Nephron progenitor cell (in vitro differentiated cells): ENCODE data around the gene C9orf153.
"Not testable (repeated sequence)": the region's sequence is repeated elsewhere in the genome, so short reads cannot be mapped to it uniquely, and the experiment has no call there.

Source experiments
- DNase-seq: peaks from one replicate; pipeline ENCODE4 v3.0.0; 2021
- H3K27ac Mint-ChIP-seq: 2 replicates; pipeline ENCODE4 v1.8.0; 2021; ENCODE audit warnings: mild to moderate bottlenecking, moderate library complexity, mixed read lengths
- H3K27me3 Mint-ChIP-seq: 2 replicates; pipeline ENCODE4 v1.8.0; 2021; ENCODE audit warnings: mild to moderate bottlenecking, low read depth, mixed read lengths; ENCODE audit not compliant: poor library complexity
- H3K36me3 Mint-ChIP-seq: 2 replicates; pipeline ENCODE4 v1.8.0; 2021; ENCODE audit warnings: low read depth, mixed read lengths
- H3K4me1 Mint-ChIP-seq: 2 replicates; pipeline ENCODE4 v1.8.0; 2021; ENCODE audit warnings: mixed read lengths
- H3K4me3 Mint-ChIP-seq: 2 replicates; pipeline ENCODE4 v1.8.0; 2021; ENCODE audit warnings: mild to moderate bottlenecking, moderate library complexity, mixed read lengths
- H3K9me3 Mint-ChIP-seq: 2 replicates; pipeline ENCODE4 v1.8.0; 2021; ENCODE audit warnings: mild to moderate bottlenecking, moderate library complexity, mixed read lengths
- TF ChIP-seq, protein P1 (sequence below): fragments of 200-600 bp; sonication (generic); IDR thresholded peaks from 2 replicates; pipeline ENCODE4 v1.5.0; 2021; ENCODE audit warnings: antibody characterized with exemption

C9orf153 gene

DNA sequence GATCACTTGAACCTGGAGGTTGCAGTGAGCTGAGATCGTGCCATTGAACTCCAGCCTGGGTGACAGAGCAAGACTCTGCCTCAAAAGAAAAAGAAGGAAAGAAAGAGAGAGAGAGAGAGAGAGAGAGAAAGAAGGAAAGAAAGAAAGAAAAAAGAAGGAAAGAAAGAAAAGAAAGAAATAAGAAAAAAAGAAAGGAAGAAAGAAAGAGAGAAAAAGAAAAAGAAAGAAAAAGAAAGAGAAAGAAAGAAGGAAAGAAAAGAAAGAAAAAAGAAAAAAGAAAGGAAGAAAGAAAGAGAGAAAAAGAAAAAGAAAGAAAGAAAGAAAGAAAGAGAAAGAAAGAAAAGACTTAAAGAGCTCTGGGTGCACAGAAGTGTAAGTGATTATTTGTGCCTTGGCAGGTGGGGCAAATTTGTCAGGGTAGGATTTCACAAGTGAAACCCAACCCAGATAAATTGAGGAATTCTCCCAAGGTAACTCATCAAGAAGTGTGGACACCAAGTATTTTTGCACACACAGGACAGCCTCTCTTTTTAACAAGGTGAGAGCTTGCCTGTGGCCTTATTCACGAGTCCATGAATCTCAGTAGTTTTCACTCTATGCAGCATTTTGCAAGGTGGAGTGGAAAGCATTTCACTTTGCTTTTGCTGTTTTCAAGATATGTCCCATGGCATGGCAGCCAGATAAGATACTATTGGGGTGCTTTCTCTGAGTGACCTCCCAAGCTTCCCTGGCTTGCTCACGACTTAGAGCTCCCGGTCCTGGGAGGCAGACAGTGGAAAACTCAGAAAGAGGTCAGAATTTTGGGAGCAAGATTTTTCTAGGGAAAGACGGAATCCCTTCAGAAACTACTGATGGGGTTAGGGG lies 57.8 kb downstream of the C9orf153 start:
- DNase-seq, result no peak
- TF ChIP-seq, protein P1, sequence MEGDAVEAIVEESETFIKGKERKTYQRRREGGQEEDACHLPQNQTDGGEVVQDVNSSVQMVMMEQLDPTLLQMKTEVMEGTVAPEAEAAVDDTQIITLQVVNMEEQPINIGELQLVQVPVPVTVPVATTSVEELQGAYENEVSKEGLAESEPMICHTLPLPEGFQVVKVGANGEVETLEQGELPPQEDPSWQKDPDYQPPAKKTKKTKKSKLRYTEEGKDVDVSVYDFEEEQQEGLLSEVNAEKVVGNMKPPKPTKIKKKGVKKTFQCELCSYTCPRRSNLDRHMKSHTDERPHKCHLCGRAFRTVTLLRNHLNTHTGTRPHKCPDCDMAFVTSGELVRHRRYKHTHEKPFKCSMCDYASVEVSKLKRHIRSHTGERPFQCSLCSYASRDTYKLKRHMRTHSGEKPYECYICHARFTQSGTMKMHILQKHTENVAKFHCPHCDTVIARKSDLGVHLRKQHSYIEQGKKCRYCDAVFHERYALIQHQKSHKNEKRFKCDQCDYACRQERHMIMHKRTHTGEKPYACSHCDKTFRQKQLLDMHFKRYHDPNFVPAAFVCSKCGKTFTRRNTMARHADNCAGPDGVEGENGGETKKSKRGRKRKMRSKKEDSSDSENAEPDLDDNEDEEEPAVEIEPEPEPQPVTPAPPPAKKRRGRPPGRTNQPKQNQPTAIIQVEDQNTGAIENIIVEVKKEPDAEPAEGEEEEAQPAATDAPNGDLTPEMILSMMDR, result no peak
- Mint-ChIP-seq H3K27ac (peak overlapping the region; percentile 69), H3K27me3 (peaks cover 15% of the 10 kb centered on the region), H3K9me3 (no peaks in the 10 kb centered on the region), H3K36me3 (no peaks in the 10 kb centered on the region), H3K4me1 (peaks cover 32% of the 10 kb centered on the region), H3K4me3 (peak overlapping the region; percentile 28)

DNA sequence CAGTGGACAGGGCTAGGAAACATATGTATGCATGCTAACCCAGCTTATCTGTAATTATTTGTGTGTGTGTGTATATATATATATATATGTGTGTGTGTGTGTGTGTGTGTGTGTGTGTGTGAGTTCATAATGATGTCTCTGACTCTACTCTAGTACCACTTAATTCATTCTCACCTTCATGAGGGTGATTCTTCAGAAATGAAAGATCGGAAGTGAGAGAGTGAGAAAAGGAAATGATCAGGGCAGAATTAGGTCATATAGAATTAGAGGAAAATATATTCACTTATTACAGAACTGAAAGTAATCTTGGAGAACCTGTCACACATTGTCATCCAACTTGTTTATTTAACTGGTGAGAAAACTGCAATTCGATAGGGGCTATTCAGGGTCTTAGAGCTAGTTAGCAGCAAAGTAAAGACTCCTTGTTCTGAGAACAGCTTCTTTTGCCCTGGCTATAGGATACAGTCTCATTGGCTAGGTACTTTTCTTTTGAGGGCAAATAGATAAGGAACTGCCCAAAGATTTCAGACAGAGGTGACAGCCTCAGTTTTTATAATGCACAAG lies 58.8 kb downstream of the C9orf153 start:
- no peak overlapping the region for H3K27ac Mint-ChIP-seq

DNA sequence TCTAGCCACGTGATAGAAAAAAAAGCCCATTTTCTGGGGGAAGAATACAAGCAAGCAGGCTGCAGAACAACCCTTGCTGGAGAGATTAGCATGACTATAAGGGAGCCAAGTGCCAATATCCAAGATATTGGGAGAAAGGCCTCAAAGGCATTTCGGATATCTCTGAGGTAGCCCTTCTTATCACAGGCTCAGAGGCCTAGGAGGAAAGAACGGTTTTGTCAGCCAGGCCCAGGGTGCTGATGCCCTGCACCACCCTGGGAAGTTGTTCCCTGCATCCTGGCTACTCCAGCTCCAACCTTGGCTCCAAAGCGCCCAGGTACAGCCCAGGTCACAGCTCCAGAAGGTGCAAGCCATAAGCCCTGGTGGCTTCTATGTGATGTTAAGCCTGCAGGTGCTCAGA lies 66.4 kb downstream of the C9orf153 start:
- TF ChIP-seq, protein P1, result no peak
- DNase-seq, result no peak
- peaks cover 4% of the 10 kb centered on the region for H3K27me3 Mint-ChIP-seq
- no peaks in the 10 kb centered on the region for H3K4me1 Mint-ChIP-seq
- no peak overlapping the region for H3K27ac Mint-ChIP-seq
- peaks cover 20% of the 10 kb centered on the region for H3K36me3 Mint-ChIP-seq
- H3K9me3 Mint-ChIP-seq, result peaks cover 65% of the 10 kb centered on the region
- no peak overlapping the region for H3K4me3 Mint-ChIP-seq

More for the DNA sequence above, 58.8 kb downstream of the C9orf153 start:
- no peak for DNase-seq
- peaks cover 32% of the 10 kb centered on the region for H3K4me1 Mint-ChIP-seq
- peaks cover 5% of the 10 kb centered on the region for H3K9me3 Mint-ChIP-seq
- TF ChIP-seq, protein P1, result no peak
- H3K4me3 Mint-ChIP-seq, result no peak overlapping the region
- H3K36me3 Mint-ChIP-seq, result no peaks in the 10 kb centered on the region
- peaks cover 15% of the 10 kb centered on the region for H3K27me3 Mint-ChIP-seq

DNA sequence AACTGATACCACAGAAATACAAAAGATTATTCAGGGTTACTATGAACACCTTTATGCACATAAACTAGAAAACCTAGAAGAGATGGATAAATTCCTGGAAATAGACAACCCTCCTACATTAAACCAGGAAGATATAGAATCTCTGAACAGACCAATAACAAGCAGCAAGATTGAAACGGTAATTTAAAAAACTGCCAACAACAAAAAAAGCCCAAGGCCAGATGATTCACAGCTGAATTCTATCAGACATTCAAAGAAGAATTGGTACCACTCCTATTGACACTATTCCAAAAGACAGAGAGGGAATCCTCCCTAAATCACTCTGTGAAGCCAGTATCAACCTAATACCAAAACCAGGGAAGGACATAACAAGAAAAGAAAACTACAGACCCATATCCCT lies 68.8 kb downstream of the C9orf153 start:
- Mint-ChIP-seq H3K9me3 (peaks cover 72% of the 10 kb centered on the region), H3K36me3 (peaks cover 30% of the 10 kb centered on the region), H3K4me1 (peaks cover 12% of the 10 kb centered on the region)
- H3K27me3 Mint-ChIP-seq, DNase-seq, H3K4me3 Mint-ChIP-seq, H3K27ac Mint-ChIP-seq: not testable (repeated sequence)

DNA sequence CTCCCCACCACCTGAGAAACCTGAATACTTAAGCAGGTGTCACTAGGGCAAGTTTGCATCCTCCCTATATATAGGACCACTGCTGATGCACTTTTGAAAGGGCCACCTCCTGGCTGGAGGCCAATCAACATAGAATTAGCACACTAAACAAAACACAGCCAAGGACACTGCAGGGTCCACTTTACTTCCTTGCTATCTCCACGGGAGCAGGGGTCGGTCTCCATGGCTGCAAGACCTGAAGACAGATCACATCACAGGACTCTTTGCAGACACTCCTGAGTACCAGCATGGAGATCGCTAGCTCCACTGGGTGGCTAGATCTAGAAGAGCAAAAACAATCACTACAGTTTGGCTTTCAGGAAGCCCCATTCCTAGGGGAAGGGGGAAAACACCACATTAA lies 72.3 kb downstream of the C9orf153 start:
- TF ChIP-seq, protein P1, result no peak
- DNase-seq, result no peak
- Mint-ChIP-seq H3K4me3 (no peak overlapping the region), H3K27ac (no peak overlapping the region), H3K4me1 (peaks cover 12% of the 10 kb centered on the region), H3K27me3 (peaks cover 11% of the 10 kb centered on the region), H3K36me3 (peaks cover 9% of the 10 kb centered on the region), H3K9me3 (peaks cover 51% of the 10 kb centered on the region)

DNA sequence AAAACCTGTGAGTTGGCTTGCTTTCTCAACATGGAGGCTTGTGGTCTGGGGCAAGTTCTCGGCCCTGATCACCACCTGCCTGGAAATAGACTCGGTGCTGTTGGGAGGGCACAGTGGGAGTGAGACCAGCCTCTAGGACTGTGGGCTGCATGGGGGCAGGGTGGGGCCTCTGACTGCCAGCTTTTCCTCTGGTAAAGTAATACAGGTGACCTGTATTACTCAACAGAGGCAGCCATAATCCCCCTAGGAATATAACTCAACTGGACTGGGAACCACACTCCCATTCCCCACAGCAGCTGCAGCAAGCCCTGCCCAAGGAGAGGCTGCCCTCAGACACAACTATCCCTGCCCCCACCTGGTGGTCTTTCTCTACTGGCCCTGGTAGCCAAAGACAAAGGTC lies 72.8 kb downstream of the C9orf153 start:
- peaks cover 9% of the 10 kb centered on the region for H3K36me3 Mint-ChIP-seq
- TF ChIP-seq, protein P1, result no peak
- no peak overlapping the region for H3K27ac Mint-ChIP-seq
- DNase-seq, result no peak
- H3K4me1 Mint-ChIP-seq, result peaks cover 13% of the 10 kb centered on the region
- peaks cover 11% of the 10 kb centered on the region for H3K27me3 Mint-ChIP-seq
- H3K4me3 Mint-ChIP-seq, result no peak overlapping the region
- H3K9me3 Mint-ChIP-seq, result peaks cover 46% of the 10 kb centered on the region
